Esophagus squamous epithelium (tissue), 5 donors: Measurements from ENCODE around the gene DCAF5. TPM values are rescaled to one million over a fixed set of nuclear protein-coding genes. Genes with fewer than 3 reads are reported as not detected.

ENCODE experiments used
- DNase-seq: peaks from one replicate; lab custom pipeline; 2025; lab: John Stamatoyannopoulos, UW
- H3K27ac ChIP-seq, 4 donors: fragments of 200-600 bp; sonication (generic); one replicate each; pipeline ENCODE4 v1.5.1; 2016 to 2019; ENCODE audit warnings: mild to moderate bottlenecking in 1 of 4
- H3K27me3 ChIP-seq, 4 donors: fragments of 200-600 bp; sonication (generic); 1 replicate in 3 of 4; 2 replicates in 1 of 4; pipeline versions ENCODE4 v1.5.1 to v1.6.0; 2017 to 2021; ENCODE audit warnings: antibody characterized with exemption in 1 of 4
- H3K36me3 ChIP-seq, 3 donors: fragments of 200-600 bp; sonication (generic); one replicate each; pipeline ENCODE4 v1.5.1; 2016 to 2019
- H3K4me1 ChIP-seq, 3 donors: fragments of 200-600 bp; sonication (generic); one replicate each; pipeline ENCODE4 v1.5.1; 2017 to 2019
- H3K4me3 ChIP-seq, 4 donors: fragments of 200-600 bp; sonication (generic); 1 replicate in 3 of 4; 2 replicates in 1 of 4; pipeline ENCODE4 v1.5.1; 2016 to 2019; ENCODE audit warnings: mild to moderate bottlenecking in 2 of 4, moderate library complexity in 1 of 4
- H3K9me3 ChIP-seq, 3 donors: fragments of 200-600 bp; sonication (generic); one replicate each; pipeline ENCODE4 v1.5.1; 2016 to 2019
- CTCF ChIP-seq, 6 experiments: fragments of 450-650 bp in 4 of 6; fragments of 200-600 bp in 2 of 6; sonication (generic) in 2 of 6; IDR thresholded peaks; one replicate each; pipeline ENCODE4 v1.5.1; 2016 to 2019; ENCODE audit warnings: antibody characterized with exemption in 6 of 6, mild to moderate bottlenecking in 4 of 6, moderate library complexity in 4 of 6
- POLR2A ChIP-seq, 4 donors: fragments of 450-650 bp; IDR thresholded peaks; one replicate each; pipeline ENCODE4 v1.6.1; 2017; ENCODE audit warnings: antibody characterized with exemption in 4 of 4, mild to moderate bottlenecking in 4 of 4, moderate library complexity in 3 of 4
- WGBS, 2 donors: methylation state at CpG; one replicate each; pipeline ENCODE4 v1.1.5; 2018; 5-methylcytosine and 5-hydroxymethylcytosine counted together
- intact Hi-C: fragments of 100-400 bp; cut with DNase I; formaldehyde crosslinking; loops from one replicate; pipeline ENCODE4 v1.15.0; 2022
- total RNA-seq, 4 donors: library from RNA; depleted of rRNA; stranded (reverse); fragments of >200 nt; gene quantifications; one replicate each; pipeline ENCODE4 v1.1.0, GENCODE V29; 2016
- donor health status: DM: yes; HTN: yes; CAD: no.

Gene DCAF5
- total RNA-seq, 4 donors from 2014 or later = 12.4 to 34.7 (median 20.9) TPM

- Histone ChIP-seq H3K27me3 (no peaks in the 10 kb centered on the region), H3K9me3 (no peaks in the 10 kb centered on the region), H3K4me1 (peaks cover 8 to 45% (median 13%) of the 10 kb centered on the region in 3 donors), H3K27ac (no peak overlapping the region), H3K4me3 (no peak overlapping the region), H3K36me3 (peaks cover 0 to 17% (median 0%) of the 10 kb centered on the region in 3 donors)
- intact Hi-C loops = no loop called here
- TF ChIP-seq POLR2A (IDR thresholded peaks at IDR 0.05) = no peak
- no peak for TF ChIP-seq CTCF (IDR thresholded peaks at IDR 0.05)
- DNase-seq = no peak
- 79% methylated on average over 5 of the region's 5 CpGs for WGBS, 2 donors
Observed at GRCh38 chr14:69142101-69142500, 10.8 kb downstream of the DCAF5 start.

GRCh38 chr14:69141550-69141949, 11.4 kb downstream of the DCAF5 start:
- no peaks in the 10 kb centered on the region for H3K9me3 ChIP-seq
- 43 to 75% methylated on average over 1 of the region's 1 CpG for WGBS, 2 donors
- peaks cover 8 to 45% (median 13%) of the 10 kb centered on the region in 3 donors for H3K4me1 ChIP-seq
- intact Hi-C loops = no loop called here
- H3K36me3 ChIP-seq = peaks cover 0 to 16% (median 0%) of the 10 kb centered on the region in 3 donors
- no peaks in the 10 kb centered on the region for H3K27me3 ChIP-seq
- no peak overlapping the region for H3K27ac ChIP-seq
- H3K4me3 ChIP-seq = no peak overlapping the region
- no peak for DNase-seq
- TF ChIP-seq CTCF (IDR thresholded peaks at IDR 0.05) (no peak), POLR2A (IDR thresholded peaks at IDR 0.05) (no peak)

- TF ChIP-seq POLR2A (IDR thresholded peaks at IDR 0.05) = no peak
- peaks cover 0 to 17% (median 0%) of the 10 kb centered on the region in 3 donors for H3K36me3 ChIP-seq
- H3K27me3 ChIP-seq = no peaks in the 10 kb centered on the region
- no peak for DNase-seq
- 80 to 89% methylated on average over 7 of the region's 7 CpGs for WGBS, 2 donors
- no peaks in the 10 kb centered on the region for H3K9me3 ChIP-seq
- peaks cover 8 to 45% (median 13%) of the 10 kb centered on the region in 3 donors for H3K4me1 ChIP-seq
- H3K4me3 ChIP-seq = no peak overlapping the region
- intact Hi-C loops = no loop called here
- H3K27ac ChIP-seq = no peak overlapping the region
Observed at GRCh38 chr14:69139743-69140142, 13.2 kb downstream of the DCAF5 start.

- intact Hi-C loops = no loop called here
- peaks cover 13 to 58% (median 25%) of the 10 kb centered on the region in 3 donors for H3K4me1 ChIP-seq
- H3K4me3 ChIP-seq = no peak overlapping the region
- no peak for TF ChIP-seq POLR2A (IDR thresholded peaks at IDR 0.05)
- TF ChIP-seq CTCF (IDR thresholded peaks at IDR 0.05) = no peak
- no peaks in the 10 kb centered on the region for H3K27me3 ChIP-seq
- WGBS, 2 donors = 25 to 29% methylated on average over 2 of the region's 2 CpGs
- H3K9me3 ChIP-seq = no peaks in the 10 kb centered on the region
- peak overlapping the region; percentile 41 to 75 (median 58) for H3K27ac ChIP-seq
- no peak for DNase-seq
- H3K36me3 ChIP-seq = peaks cover 0 to 17% (median 0%) of the 10 kb centered on the region in 3 donors
Observed at GRCh38 chr14:69137843-69138535, 14.9 kb downstream of the DCAF5 start.

DNA sequence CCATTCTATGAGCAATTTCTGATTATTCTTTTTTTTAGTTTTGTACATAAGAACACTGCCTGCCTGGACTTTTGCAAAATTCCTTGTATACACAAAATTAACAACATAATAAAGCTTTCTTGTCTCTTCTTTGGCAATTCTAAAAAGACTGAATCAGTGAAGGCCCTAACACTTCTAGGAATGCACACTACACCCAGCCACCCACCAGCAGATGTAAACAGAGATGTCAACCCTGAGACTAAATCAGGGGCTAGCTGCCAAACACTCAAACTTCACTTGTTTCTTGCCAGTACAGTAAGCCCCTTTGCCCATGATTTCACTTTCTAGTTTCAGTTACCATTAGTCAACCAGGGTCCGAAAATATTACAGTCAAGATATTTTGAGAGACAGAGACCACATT, 15.5 kb downstream of the DCAF5 start:
- intact Hi-C loops = no loop called here
- H3K4me1 ChIP-seq = peaks cover 18 to 58% (median 31%) of the 10 kb centered on the region in 3 donors
- DNase-seq = no peak

More for the DNA sequence above, 15.5 kb downstream of the DCAF5 start:
- Histone ChIP-seq H3K4me3 (no peak overlapping the region), H3K36me3 (peaks cover 0 to 17% (median 0%) of the 10 kb centered on the region in 3 donors), H3K27me3 (no peaks in the 10 kb centered on the region), H3K27ac (peak overlapping the region; percentile 27 to 75 (median 55)), H3K9me3 (no peaks in the 10 kb centered on the region)
- WGBS, 2 donors = 63% methylated on average over 1 of the region's 1 CpG
- TF ChIP-seq CTCF (IDR thresholded peaks at IDR 0.05) = no peak
- TF ChIP-seq POLR2A (IDR thresholded peaks at IDR 0.05) = no peak
